Stimulated activated CD4-positive, alpha-beta T cell treated with anti-CD3 and anti-CD28 coated beads, Interleukin-1b, Interleukin-23, amount 100 ng/mL, for 48 hours (primary cell): ENCODE results near the gene OR1B1.
"Not testable (repeated sequence)": the region's sequence is repeated elsewhere in the genome, so short reads cannot be mapped to it uniquely, and the experiment has no call there.

Source experiments
- DNase-seq: peaks from one replicate; pipeline ENCODE4 v3.0.0-alpha.2; 2020

OR1B1 gene

DNA sequence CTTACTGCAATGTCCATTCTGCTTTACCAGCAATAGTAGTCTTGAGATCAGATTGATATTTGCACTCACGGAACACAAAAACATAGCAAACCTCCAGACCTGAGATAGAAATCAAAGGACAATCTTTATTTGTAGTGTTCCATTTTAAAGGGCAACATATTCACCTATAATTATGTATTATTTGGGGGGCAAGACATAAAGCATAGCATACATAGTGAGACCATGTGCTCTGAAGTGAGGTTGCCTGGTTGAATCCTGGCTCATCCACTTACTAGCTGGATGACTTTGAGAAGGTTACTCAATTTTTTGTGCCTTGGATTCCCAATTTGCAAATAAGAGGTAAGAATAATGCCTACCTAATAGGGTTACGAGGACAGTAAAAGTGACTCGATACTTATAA lies at the start of gene OR1B1:
Gene OR1B1, minus strand, starts transcription at position 101 of the 400 bp plus-strand sequence.
- DNase-seq, result no peak

DNA sequence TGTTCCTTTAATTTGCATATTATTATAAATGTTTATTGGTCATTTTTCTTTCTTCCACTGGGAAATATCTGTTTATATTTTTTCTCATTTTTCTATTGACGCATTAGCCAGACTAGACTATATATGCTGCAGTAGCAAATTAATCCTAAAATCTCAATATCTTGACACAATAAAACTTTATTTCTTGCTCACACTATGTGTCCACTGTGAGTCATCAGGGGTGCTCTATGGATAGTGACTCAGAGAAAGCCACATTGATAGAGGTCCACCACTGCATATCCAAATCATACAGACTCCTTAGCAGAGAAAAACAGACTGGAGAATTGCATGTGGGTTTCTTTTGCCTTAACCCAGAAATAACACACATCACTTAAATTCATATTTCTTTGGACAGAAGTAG lies 38.3 kb upstream of the OR1B1 start:
- DNase-seq, result no peak

DNA sequence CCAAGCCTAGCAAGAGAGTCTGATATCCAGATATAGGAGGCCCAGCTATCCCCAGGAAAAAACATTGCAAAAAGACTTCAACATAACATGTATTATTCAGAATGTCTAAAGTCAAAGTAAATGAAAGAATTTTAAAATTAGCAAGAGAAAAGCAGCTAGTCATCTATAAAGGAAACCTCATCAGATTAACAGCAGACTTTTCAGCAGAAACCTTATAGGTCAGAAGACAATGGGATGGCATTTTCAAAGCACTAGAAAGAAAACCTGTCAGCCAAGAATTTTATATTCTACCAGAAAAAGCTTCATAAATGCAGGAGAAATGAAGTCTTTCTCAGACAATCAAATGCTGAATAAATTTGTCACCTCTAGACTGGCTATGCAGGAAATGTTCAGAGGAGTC lies 27.4 kb upstream of the OR1B1 start:
- DNase-seq, result no peak

DNA sequence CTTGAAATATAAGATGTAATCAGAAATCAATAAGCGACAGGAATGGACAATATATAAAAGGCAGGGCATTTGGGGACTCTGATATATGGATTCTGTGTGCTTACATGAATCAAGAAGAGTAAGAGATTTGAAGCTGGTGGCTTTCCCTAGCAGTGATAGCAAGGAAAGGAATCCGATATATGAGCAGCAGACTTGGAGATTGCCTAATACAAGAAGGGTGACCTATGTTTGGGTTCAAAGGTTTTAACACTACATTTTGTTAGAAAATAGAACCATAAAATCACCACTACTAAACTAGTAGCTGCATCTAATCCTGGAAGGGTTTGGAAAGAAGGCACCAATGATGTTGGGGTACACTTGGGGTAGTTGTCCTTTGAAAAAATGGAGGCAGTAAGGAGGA lies 15.1 kb upstream of the OR1B1 start:
- no peak for DNase-seq

DNA sequence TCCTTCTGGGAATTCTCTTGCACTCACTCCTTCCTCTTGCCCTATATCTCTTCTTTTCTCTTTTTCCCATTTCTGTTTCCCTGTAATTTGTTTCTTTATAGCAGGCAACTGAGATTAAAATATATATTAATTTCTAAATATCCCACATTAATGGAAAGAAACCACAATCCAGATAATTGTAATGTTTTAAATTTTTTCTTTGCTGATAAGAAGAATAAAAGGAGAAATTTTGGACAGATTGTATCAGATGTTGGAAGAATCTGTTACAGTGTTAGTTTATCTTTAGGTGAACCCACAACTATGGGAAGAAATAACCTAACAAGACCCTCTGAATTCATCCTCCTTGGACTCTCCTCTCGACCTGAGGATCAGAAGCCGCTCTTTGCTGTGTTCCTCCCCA lies 4.0 kb upstream of the OR1B1 start, which contains the start of gene OR1L1:
Gene OR1L1, plus strand, starts transcription at position 301 of the 400 bp plus-strand sequence. Its CDS starts 0 bp downstream, at position 301.
- no peak for DNase-seq

DNA sequence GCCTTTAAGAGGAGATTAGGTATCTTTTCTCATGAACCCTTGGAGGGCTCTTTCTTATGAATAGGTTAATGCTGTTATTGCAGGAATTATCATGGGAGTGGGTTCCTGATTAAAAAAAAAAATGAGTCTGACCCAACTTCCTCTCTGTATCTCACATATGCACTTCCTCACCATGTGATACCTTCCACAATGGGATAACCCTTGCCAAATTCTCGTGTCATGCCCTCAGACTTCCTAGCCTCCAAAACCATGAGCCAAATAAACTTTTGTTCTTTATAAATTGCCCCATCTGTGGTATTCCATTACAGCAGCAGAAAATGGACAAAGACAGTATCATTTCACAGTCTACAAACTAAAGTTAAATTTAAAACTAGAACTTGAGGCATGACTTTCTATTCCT lies 1.0 kb downstream of the OR1B1 start:
- no peak for DNase-seq

DNA sequence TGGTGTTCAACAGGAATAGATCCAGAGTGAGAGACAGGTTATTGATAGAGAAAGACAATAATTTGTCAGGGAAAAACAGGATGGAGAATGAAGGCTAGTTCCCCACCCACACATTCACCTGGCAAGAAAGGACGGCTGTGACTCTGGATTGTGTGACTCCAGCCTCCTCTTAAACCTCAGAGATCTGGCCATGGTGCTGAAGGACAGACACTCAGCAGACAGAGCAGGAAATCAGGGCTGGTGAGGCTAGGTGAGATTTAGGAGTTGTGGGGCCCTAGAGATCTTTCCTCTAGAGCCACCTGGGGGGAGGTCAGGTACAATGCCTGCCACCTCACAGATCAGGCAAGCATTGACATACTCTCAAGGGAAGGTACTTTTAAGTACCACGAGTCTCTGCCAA lies 15.2 kb downstream of the OR1B1 start:
- DNase-seq, result no peak

DNA sequence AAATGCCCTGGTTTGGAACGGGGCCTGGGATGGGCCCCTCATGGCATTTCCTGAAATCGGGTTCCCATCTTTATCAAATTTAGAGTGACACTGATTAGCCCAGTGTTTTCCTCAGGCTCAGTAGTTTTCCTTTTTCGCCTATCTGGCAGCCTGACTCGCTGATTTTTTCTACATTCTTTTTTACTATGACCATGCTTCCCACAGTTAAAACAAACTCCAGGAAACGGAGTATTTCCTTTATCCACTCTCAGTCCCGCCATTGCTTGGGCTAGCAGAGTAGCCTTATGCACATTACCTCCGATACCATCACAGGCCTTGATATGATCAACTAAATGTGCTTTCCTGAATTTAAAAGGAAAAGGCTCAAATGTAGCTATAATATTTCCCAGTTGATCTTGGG lies 37.4 kb downstream of the OR1B1 start:
- no peak for DNase-seq

DNA sequence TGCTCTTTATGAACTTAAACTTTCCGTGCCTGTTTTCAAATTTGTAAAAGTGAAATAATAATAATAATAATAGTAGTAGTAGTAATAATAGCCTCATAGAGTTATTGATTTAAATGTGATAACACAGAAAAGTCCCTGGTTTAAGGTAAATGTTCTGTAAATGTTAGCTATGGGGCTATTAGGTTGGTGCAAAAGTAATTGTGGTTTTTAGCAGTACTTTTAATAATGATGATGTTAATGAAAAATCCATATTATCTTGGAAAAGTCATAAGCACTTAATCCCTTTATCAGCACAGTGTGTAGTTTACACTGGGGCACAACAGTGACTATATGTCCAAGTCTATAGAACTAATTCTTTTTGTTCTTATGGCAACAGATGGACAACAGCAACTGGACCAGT lies 43.1 kb downstream of the OR1B1 start, which contains the start of gene OR1Q1:
Gene OR1Q1, plus strand, starts transcription at position 377 of the 400 bp plus-strand sequence. Its CDS starts 0 bp downstream, at position 377.
- DNase-seq, result no peak

DNA sequence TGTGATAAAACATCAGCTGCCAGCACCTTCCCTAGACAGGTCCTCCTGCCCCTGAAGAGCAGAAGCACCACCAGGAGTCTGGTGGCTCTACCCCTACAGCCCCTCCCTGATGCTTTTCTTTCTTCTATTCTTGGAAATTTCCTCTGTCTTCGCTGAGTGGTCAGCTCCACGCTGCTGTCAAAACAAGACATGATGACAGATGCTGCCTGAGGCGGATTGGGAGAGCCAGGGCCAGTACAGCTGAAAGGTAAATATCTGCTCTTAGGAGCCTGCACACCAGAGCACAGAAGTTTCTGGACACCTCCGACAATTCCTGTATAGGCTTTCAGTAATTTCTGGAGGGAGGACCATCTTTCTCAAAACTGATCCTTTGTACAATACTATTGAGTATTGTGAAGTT lies 47.6 kb downstream of the OR1B1 start:
- no peak for DNase-seq

DNA sequence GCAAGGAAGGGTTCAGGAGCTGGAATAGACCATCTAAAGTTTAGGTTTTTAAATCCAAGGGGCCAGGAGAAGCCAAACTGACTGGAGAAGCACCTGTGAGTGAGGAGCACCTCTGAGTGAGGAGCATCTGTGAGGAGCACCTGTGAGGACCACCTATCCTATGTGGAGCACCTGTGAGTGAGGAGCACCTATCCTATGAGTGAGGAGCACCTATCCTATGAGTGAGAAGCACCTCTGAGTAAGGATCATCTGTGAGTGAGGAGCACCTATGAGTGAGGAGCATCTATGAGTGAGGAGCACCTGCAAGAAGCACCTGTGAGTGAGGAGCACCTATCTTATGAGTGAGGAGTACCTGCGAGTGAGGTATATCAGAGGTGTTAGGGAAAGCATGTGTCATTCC lies 50.8 kb downstream of the OR1B1 start:
- DNase-seq, result no peak

DNA sequence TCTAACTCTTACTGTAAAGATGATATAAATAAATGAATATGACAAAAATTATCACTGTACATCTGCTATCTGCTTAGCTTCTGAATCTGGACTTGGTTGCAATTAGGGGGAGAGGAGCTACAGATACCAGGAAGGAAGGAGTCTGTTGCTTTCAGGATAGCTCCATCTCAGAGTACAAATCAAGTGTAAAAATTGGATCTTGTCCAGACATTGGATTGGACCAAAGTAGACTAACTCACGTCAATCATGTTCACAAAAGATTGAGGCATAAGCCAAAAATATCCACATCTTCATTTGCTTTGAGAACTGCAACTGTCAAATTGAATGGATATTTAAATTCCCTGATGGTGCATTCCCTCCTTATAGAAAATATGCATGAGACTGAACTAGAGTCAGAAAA lies 51.7 kb downstream of the OR1B1 start:
- no peak for DNase-seq

DNA sequence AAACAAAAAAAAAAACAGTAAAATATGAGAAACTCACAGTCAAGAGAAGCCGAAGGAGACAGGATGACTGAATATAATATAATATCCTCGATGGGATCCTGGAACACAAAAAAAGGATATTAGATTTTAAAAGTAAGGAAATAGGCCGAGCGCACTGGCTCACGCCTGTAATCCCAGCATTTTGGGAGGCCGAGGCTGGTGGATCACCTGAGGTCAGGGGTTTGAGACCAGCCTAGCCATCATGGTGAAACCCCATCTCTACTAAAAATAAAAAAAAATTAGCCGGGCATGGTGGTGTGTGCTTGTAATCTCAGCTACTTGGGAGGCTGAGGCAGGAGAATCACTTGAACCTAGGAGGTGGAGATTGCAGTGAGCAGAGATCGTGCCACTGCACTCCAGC lies 74.1 kb downstream of the OR1B1 start, which contains the start of gene OR1L8:
Gene OR1L8, minus strand, starts transcription at position 101 of the 400 bp plus-strand sequence. CDS start 14,907 bp downstream, outside the sequence.
- not testable (repeated sequence) for DNase-seq

DNA sequence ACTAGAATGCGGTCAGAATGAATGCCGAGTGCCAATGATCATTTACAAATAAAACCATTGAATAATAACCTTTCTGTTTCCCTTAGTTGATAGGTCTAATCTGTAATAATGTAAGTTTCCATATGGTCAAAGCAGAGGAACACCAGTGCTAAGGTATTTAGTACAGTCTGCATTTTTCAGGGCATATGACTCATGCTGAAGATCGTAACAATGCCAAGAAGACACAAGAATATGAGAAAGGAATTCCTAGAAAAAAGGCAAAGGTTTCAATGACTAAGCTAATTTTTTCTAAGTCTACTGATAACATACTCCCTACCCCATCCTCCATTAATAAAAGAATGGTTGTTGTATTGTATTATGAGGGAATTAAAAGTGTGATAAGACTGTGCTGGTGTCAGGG lies 77.1 kb downstream of the OR1B1 start:
- DNase-seq, result no peak

DNA sequence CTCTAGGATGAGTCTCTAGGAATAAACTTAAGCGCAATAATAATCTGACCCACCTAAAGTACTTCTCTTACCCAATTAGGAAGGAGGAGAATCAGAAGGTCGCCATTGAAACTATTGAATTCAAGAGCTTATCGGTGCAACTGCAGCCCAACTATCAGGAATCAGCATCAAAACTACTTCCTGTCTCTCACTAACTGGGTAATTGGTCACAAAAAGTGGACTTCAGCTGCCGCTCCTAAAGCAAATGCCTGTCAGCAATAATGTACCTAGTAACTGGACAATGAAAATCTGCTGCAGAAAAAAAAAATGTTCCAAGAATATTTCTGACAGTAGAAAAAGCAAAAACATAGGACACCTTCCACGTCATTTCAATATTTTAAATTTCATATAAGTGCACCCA lies 77.6 kb downstream of the OR1B1 start:
- DNase-seq, result no peak
